Muscle of leg (tissue), 11 donors: ENCODE results near the gene ZNF236. TPM values are rescaled to one million over a fixed set of nuclear protein-coding genes. Genes with fewer than 3 reads are reported as not detected.

Experiments
- DNase-seq: peaks from one replicate; pipeline ENCODE4 v3.0.0; 2013
- H3K27ac ChIP-seq: one replicate; pipeline ENCODE4 v1.5.1; 2013; ENCODE audit warnings: mild to moderate bottlenecking, low read length, control low read depth
- H3K27me3 ChIP-seq: one replicate; pipeline ENCODE4 v1.6.1; 2013; ENCODE audit warnings: low read length; ENCODE audit not compliant: control insufficient read depth, insufficient read depth
- H3K36me3 ChIP-seq: one replicate; pipeline ENCODE4 v1.6.1; 2013; ENCODE audit warnings: low read length; ENCODE audit not compliant: control insufficient read depth, insufficient read depth
- H3K4me1 ChIP-seq: one replicate; pipeline ENCODE4 v1.6.1; 2013; ENCODE audit warnings: low read length; ENCODE audit not compliant: control insufficient read depth, insufficient read depth
- H3K4me3 ChIP-seq: one replicate; pipeline ENCODE4 v1.5.1; 2013; ENCODE audit warnings: low read length, control low read depth
- H3K9me3 ChIP-seq: replicated peaks from 2 replicates; pipeline ENCODE4 v1.6.1; 2013; ENCODE audit warnings: low read depth, low read length; ENCODE audit not compliant: control insufficient read depth
- WGBS: methylation state at CpG from one replicate; pipeline ENCODE4 v1.1.5; 2013; ENCODE audit warnings: missing lambda C conversion rate; ENCODE audit not compliant: insufficient coverage; 5-methylcytosine and 5-hydroxymethylcytosine counted together
- polyA plus RNA-seq, 8 donors: library from polyadenylated mRNA; unstranded; fragments of 120-200 nt; gene quantifications; one replicate each; pipeline versions ENCODE4 v1.2.1 to v1.2.3, GENCODE V29; 2013; ENCODE audit warnings: inconsistent platforms in 1 of 8, low replicate concordance in 1 of 8; ENCODE audit not compliant: insufficient read length in 8 of 8, insufficient read depth in 1 of 8
- total RNA-seq: library from RNA; stranded (reverse); fragments of 120-200 nt; gene quantifications from one replicate; pipeline ENCODE4 v1.2.4, GENCODE V29; 2013

The ZNF236 gene
- total and polyA plus RNA-seq, 9 donors = 5.5 to 13.3 (median 6.1) TPM

GRCh38 chr18:76977684-76978232, 155.4 kb downstream of the ZNF236 start:
- Histone ChIP-seq H3K27ac (peak overlapping the region; percentile 73), H3K9me3 (no peaks in the 10 kb centered on the region), H3K27me3 (no peaks in the 10 kb centered on the region), H3K4me1 (peaks cover 51% of the 10 kb centered on the region), H3K4me3 (no peak overlapping the region), H3K36me3 (peaks cover 4% of the 10 kb centered on the region)
- 25% methylated on average over 6 of the region's 11 CpGs for WGBS
- peak; percentile 55 for DNase-seq

DNA sequence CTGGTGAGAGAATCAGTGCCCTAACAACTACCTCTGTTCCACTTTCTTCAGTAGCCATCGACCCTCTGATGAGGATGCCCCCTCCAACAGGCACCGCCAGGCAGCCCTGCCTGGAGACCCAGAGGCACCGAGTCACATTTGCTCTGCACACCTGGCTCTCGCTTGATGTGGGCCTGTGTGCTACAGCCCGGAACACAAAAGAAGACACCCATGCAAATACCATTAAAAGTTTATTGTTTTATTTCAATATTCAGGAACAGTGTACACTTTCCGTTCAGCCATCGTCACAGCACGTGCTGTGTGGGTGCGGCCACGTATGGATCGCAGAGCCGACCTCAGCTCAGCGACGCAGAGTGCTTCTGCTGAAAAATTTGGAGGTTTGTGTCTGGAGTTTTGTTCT, 156.3 kb downstream of the ZNF236 start:
- H3K27ac ChIP-seq = no peak overlapping the region
- no peaks in the 10 kb centered on the region for H3K27me3 ChIP-seq
- H3K4me1 ChIP-seq = peaks cover 53% of the 10 kb centered on the region
- no peak overlapping the region for H3K4me3 ChIP-seq
- DNase-seq = no peak
- H3K36me3 ChIP-seq = peaks cover 1% of the 10 kb centered on the region
- WGBS = 90% methylated on average over 5 of the region's 14 CpGs
- H3K9me3 ChIP-seq = no peaks in the 10 kb centered on the region

- peaks cover 49% of the 10 kb centered on the region for H3K4me1 ChIP-seq
- no peaks in the 10 kb centered on the region for H3K36me3 ChIP-seq
- no peak for DNase-seq
- no peak overlapping the region for H3K27ac ChIP-seq
- H3K9me3 ChIP-seq = no peaks in the 10 kb centered on the region
- H3K4me3 ChIP-seq = no peak overlapping the region
- 92% methylated on average over 29 of the region's 31 CpGs for WGBS
- no peaks in the 10 kb centered on the region for H3K27me3 ChIP-seq
Observed at GRCh38 chr18:76979111-76979751, 156.9 kb downstream of the ZNF236 start.

- no peaks in the 10 kb centered on the region for H3K9me3 ChIP-seq
- H3K27ac ChIP-seq = no peak overlapping the region
- 65% methylated on average over 17 of the region's 17 CpGs for WGBS
- no peaks in the 10 kb centered on the region for H3K27me3 ChIP-seq
- peaks cover 47% of the 10 kb centered on the region for H3K4me1 ChIP-seq
- no peaks in the 10 kb centered on the region for H3K36me3 ChIP-seq
- H3K4me3 ChIP-seq = no peak overlapping the region
- no peak for DNase-seq
Observed at GRCh38 chr18:76979906-76980305, 157.5 kb downstream of the ZNF236 start.

GRCh38 chr18:76980663-76981395, 158.5 kb downstream of the ZNF236 start:
- Histone ChIP-seq H3K36me3 (no peaks in the 10 kb centered on the region), H3K4me1 (peaks cover 47% of the 10 kb centered on the region), H3K27ac (no peak overlapping the region), H3K4me3 (no peak overlapping the region), H3K27me3 (no peaks in the 10 kb centered on the region), H3K9me3 (no peaks in the 10 kb centered on the region)
- DNase-seq = no peak
- WGBS = 64% methylated on average over 19 of the region's 23 CpGs

DNA sequence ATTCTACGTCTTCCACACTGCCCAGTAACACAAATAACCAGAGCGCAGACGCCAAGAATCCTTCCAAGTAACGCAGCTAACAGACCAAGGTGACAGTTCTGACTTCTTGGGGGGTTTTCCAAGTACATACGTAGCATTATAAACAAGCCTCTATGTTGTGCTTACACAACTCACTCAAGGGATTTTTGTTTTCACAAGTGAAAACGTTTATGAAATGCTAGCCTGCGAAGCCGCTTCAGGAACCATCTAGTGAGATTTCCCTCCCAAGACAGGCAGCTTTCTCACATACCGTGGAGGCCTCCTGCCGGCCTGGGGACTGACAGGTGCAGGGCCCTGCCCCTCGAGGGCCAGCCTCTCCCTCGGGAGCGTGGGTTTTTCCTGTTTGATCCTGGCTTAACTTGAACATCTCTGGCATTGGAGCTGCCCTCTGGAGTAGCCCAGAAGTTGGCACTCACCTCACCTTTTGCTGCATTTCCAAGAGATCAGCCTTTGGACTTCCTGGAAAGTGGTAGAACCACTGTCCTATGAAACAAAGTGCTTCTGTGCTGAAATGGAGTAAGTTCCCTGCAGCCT, 159.1 kb downstream of the ZNF236 start:
- H3K4me1 ChIP-seq = peaks cover 46% of the 10 kb centered on the region
- no peaks in the 10 kb centered on the region for H3K9me3 ChIP-seq
- no peaks in the 10 kb centered on the region for H3K36me3 ChIP-seq
- no peak overlapping the region for H3K27ac ChIP-seq
- H3K27me3 ChIP-seq = no peaks in the 10 kb centered on the region
- no peak overlapping the region for H3K4me3 ChIP-seq
- DNase-seq = peak; percentile 27
- 50% methylated on average over 12 of the region's 13 CpGs for WGBS

DNA sequence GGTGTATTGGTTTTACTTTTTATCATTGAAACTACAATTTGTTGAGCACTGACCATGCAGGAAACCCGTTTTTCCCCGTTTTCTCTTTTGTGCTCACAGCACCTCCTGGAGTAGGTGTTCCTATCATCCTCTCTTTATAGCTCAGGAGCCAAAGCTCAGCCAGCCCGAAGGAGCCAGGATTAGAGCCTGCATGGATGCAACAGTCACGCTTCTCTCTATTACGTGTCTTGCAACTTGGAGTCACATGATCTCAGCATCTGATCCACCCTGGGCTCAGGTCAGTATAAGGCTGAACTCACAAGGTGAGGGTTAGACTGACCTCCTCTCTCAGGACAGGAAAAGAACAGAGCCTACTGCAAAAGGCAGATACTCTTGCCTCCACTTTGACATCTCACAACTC, 159.7 kb downstream of the ZNF236 start:
- H3K27ac ChIP-seq = no peak overlapping the region
- H3K4me1 ChIP-seq = peaks cover 41% of the 10 kb centered on the region
- H3K9me3 ChIP-seq = no peaks in the 10 kb centered on the region
- WGBS = 67% methylated on average over 5 of the region's 5 CpGs
- no peaks in the 10 kb centered on the region for H3K27me3 ChIP-seq
- H3K36me3 ChIP-seq = no peaks in the 10 kb centered on the region
- no peak for DNase-seq
- no peak overlapping the region for H3K4me3 ChIP-seq

DNA sequence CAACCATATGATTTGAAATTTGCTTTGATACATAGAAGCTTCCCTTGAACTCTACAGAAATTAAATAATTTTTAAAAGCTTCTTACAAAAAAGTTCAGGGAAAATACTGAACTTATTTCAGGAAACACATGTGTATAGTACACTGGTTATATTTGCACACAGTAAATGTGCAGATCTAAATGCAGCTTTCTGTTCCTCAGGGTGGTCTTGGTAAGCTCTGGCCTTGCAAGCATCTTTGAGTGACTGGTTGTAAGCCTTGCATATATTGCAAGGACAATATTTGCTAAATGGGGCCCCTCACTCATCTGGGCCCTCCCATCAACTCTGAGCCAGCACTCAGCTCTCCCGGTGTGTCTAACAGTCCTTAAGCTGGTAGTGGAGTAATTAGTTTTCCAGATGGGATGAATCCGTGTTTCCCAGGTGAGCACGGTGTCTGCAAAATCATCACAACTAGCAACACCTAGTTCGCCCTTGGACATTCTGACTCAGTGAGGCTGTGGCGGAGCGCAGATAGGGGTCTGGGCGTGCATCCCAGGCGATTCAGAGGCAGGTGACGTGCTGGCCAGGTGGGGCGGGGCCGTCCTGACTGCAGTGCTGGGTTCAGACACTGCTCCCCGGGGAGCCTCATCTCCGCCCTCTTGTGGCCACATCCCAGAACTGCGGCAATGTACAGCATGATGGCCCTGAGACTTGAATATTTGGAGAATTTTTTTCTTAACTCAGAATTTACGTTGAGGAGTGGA, 160.7 kb downstream of the ZNF236 start:
- Histone ChIP-seq H3K4me3 (no peak overlapping the region), H3K27me3 (no peaks in the 10 kb centered on the region), H3K9me3 (no peaks in the 10 kb centered on the region), H3K36me3 (no peaks in the 10 kb centered on the region), H3K27ac (no peak overlapping the region), H3K4me1 (peaks cover 31% of the 10 kb centered on the region)
- peak; percentile 73 for DNase-seq
- WGBS = 0% methylated on average over 11 of the region's 15 CpGs

DNA sequence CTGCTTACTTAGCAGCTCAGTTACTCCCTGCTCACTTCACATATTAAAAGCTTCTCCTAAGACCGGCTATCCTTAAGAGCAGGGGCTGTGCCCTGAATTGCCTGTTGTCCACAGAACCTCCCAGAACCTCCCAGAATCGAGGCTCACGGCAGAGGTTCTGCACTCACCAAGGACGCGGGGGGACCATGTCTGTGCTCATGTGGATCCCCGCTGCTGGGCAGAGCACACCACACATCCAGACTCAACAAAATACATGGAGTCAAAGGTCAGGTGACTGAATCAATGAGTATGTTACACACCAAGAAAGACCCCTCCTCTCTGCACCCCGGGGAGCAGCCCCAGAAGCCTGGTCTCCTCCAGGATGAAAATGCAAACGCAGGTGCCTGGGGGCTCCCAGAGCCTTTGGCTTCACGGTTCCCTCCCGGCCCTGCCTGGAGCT, 161.3 kb downstream of the ZNF236 start:
- no peak overlapping the region for H3K4me3 ChIP-seq
- peaks cover 29% of the 10 kb centered on the region for H3K4me1 ChIP-seq
- no peaks in the 10 kb centered on the region for H3K36me3 ChIP-seq
- no peak for DNase-seq
- H3K27ac ChIP-seq = no peak overlapping the region
- WGBS = 80% methylated on average over 3 of the region's 10 CpGs
- H3K9me3 ChIP-seq = no peaks in the 10 kb centered on the region
- H3K27me3 ChIP-seq = no peaks in the 10 kb centered on the region
